IMR-90 (cell line): ENCODE results near the gene FOXO6. TPM values are rescaled to one million over a fixed set of nuclear protein-coding genes. Genes with fewer than 3 reads are reported as not detected.

Source experiments
- ATAC-seq: fragments of 200-7000 bp; cut with Tn5 transposase; 2 replicates; pipeline ENCODE4 v1.9.1; 2020; ENCODE audit warnings: low read depth, mild to moderate bottlenecking, moderate library complexity
- BruUV-seq: library from RNA; stranded (reverse); fragments of 400-500 nt; replicated peaks from 2 replicates; lab custom pipeline; 2021; lab: Mats Ljungman, UMichigan
- CTCF ChIA-PET: fragments of 300-600 bp; formaldehyde crosslinking; extraction: SDS; loops from one replicate; lab custom pipeline; 2021; ENCODE audit warnings: antibody characterized with exemption; lab: Yijun Ruan, JAX
- POLR2A ChIA-PET: fragments of 300-600 bp; sonication (Branson Sonifier 250); formaldehyde crosslinking; loops from one replicate; lab custom pipeline; 2022; ENCODE audit warnings: antibody characterized with exemption; ENCODE audit not compliant: unreplicated experiment; lab: Charles Lee
- DNase-seq: peaks from one replicate; pipeline ENCODE4 v3.0.0; 2013
- H2AFZ ChIP-seq: replicated peaks from 2 replicates; pipeline ENCODE3; 2013; ENCODE audit warnings: low read length, mild to moderate bottlenecking; ENCODE audit not compliant: poor library complexity
- H2AK5ac ChIP-seq: 2 replicates; pipeline ENCODE4 v1.6.1; 2013; ENCODE audit warnings: low read depth, low read length, inconsistent platforms
- H2AK9ac ChIP-seq: replicated peaks from 2 replicates; pipeline ENCODE3; 2013; ENCODE audit warnings: mild to moderate bottlenecking, low read depth, low read length, moderate library complexity; ENCODE audit not compliant: poor library complexity
- H2BK120ac ChIP-seq: 2 replicates; pipeline ENCODE4 v1.6.1; 2013; ENCODE audit warnings: low read depth, low read length, inconsistent platforms
- H2BK15ac ChIP-seq: 3 replicates; pipeline ENCODE4 v1.6.1; 2013; ENCODE audit warnings: low read depth, low read length, inconsistent platforms
- H2BK20ac ChIP-seq: 2 replicates; pipeline ENCODE4 v1.6.1; 2013; ENCODE audit warnings: low read depth, mild to moderate bottlenecking, inconsistent platforms, low read length, moderate library complexity
- H2BK5ac ChIP-seq: 2 replicates; pipeline ENCODE4 v1.6.1; 2013; ENCODE audit warnings: mild to moderate bottlenecking, low read depth, low read length, inconsistent platforms; ENCODE audit not compliant: poor library complexity, severe bottlenecking
- H3K14ac ChIP-seq: replicated peaks from 2 replicates; pipeline ENCODE4 v1.6.1; 2013; ENCODE audit warnings: low read depth, low read length, inconsistent platforms
- H3K18ac ChIP-seq: 2 replicates; pipeline ENCODE4 v1.6.1; 2013; ENCODE audit warnings: low read depth, low read length, control low read depth
- H3K23ac ChIP-seq: 2 replicates; pipeline ENCODE4 v1.6.1; 2013; ENCODE audit warnings: low read depth, low read length, inconsistent platforms
- H3K27ac ChIP-seq: 2 replicates; pipeline ENCODE4 v1.5.1; 2013; ENCODE audit warnings: mild to moderate bottlenecking, control low read depth, low read length; ENCODE audit not compliant: insufficient read depth
- H3K27me3 ChIP-seq: 2 replicates; pipeline ENCODE4 v1.6.1; 2013; ENCODE audit warnings: low read length; ENCODE audit not compliant: control insufficient read depth, insufficient read depth
- H3K36me3 ChIP-seq: 2 replicates; pipeline ENCODE4 v1.6.1; 2013; ENCODE audit warnings: low read length, mixed read lengths; ENCODE audit not compliant: control insufficient read depth, insufficient read depth
- H3K4ac ChIP-seq: 2 replicates; pipeline ENCODE4 v1.6.1; 2013; ENCODE audit warnings: low read depth, low read length, inconsistent platforms
- H3K4me1 ChIP-seq: 2 replicates; pipeline ENCODE4 v1.6.1; 2013; ENCODE audit warnings: low read length, mixed read lengths; ENCODE audit not compliant: control insufficient read depth, insufficient read depth
- H3K4me2 ChIP-seq: 2 replicates; pipeline ENCODE4 v1.6.1; 2013; ENCODE audit warnings: low read depth, mild to moderate bottlenecking, control low read depth, low read length, moderate library complexity
- H3K4me3 ChIP-seq: 2 replicates; pipeline ENCODE4 v1.5.1; 2013; ENCODE audit warnings: low read depth, mild to moderate bottlenecking, control low read depth, low read length, moderate library complexity; ENCODE audit not compliant: insufficient read depth
- H3K56ac ChIP-seq: 2 replicates; pipeline ENCODE4 v1.6.1; 2013; ENCODE audit warnings: low read length, inconsistent platforms; ENCODE audit not compliant: insufficient read depth; ENCODE audit errors: extremely low read depth
- H3K79me1 ChIP-seq, 2 experiments: 2 replicates each; pipeline ENCODE4 v1.6.1; 2013; ENCODE audit warnings: low read length in 2 of 2, inconsistent platforms in 1 of 2, low read depth in 1 of 2
- H3K9ac ChIP-seq: 2 replicates; pipeline ENCODE4 v1.6.1; 2013; ENCODE audit warnings: low read depth, low read length, control low read depth
- H3K9me1 ChIP-seq: 2 replicates; pipeline ENCODE4 v1.6.1; 2013; ENCODE audit warnings: low read length, inconsistent platforms; ENCODE audit not compliant: insufficient read depth
- H3K9me3 ChIP-seq: 2 replicates; pipeline ENCODE4 v1.6.1; 2013; ENCODE audit warnings: low read length; ENCODE audit not compliant: control insufficient read depth, insufficient read depth
- H4K20me1 ChIP-seq: 2 replicates; pipeline ENCODE4 v1.6.1; 2013; ENCODE audit warnings: low read length, inconsistent platforms; ENCODE audit not compliant: insufficient read depth
- H4K5ac ChIP-seq: 2 replicates; pipeline ENCODE4 v1.6.1; 2013; ENCODE audit warnings: mild to moderate bottlenecking, low read depth, low read length, control low read depth
- H4K8ac ChIP-seq, 2 experiments: 2 replicates each; pipeline ENCODE4 v1.6.1; 2013; ENCODE audit warnings: low read depth in 2 of 2, low read length in 2 of 2, control low read depth in 1 of 2, inconsistent platforms in 1 of 2
- H4K91ac ChIP-seq: 2 replicates; pipeline ENCODE4 v1.6.1; 2013; ENCODE audit warnings: low read depth, low read length, inconsistent platforms; ENCODE audit not compliant: insufficient read depth
- BHLHE40 ChIP-seq: fragments of 150-350 bp; IDR thresholded peaks from 2 replicates; pipeline ENCODE4 v1.6.1; 2016; ENCODE audit warnings: mild to moderate bottlenecking, low read depth, low read length
- CEBPB ChIP-seq: IDR thresholded peaks from 2 replicates; pipeline ENCODE4 v1.6.1; 2012; ENCODE audit warnings: low read depth, low read length, improper control_type of control experiment
- CHD1 ChIP-seq: IDR thresholded peaks from 2 replicates; pipeline ENCODE4 v1.6.1; 2012; ENCODE audit warnings: low read depth, low read length, improper control_type of control experiment
- FOS ChIP-seq: fragments of 150-350 bp; IDR thresholded peaks from 2 replicates; pipeline ENCODE4 v1.6.1; 2016; ENCODE audit warnings: low read depth, low read length
- MAFK ChIP-seq: IDR thresholded peaks from 2 replicates; pipeline ENCODE4 v1.6.1; 2012; ENCODE audit warnings: low read depth, low read length, improper control_type of control experiment
- MXI1 ChIP-seq: IDR thresholded peaks from 2 replicates; pipeline ENCODE4 v1.6.1; 2012; ENCODE audit warnings: low read depth, mild to moderate bottlenecking, low read length, moderate library complexity, borderline replicate concordance
- NFE2L2 ChIP-seq: fragments of 150-350 bp; IDR thresholded peaks from 2 replicates; pipeline ENCODE4 v1.6.1; 2016; ENCODE audit warnings: low read depth, mild to moderate bottlenecking, low read length
- POLR2A ChIP-seq: IDR thresholded peaks from 2 replicates; pipeline ENCODE4 v1.6.1; 2012; ENCODE audit warnings: mild to moderate bottlenecking, low read depth, low read length
- RAD21 ChIP-seq: IDR thresholded peaks from 2 replicates; pipeline ENCODE4 v1.6.1; 2012; ENCODE audit warnings: low read length, improper control_type of control experiment
- RCOR1 ChIP-seq: IDR thresholded peaks from 2 replicates; pipeline ENCODE4 v1.6.1; 2012; ENCODE audit warnings: mild to moderate bottlenecking, low read length, improper control_type of control experiment; ENCODE audit not compliant: insufficient replicate concordance
- RFX5 ChIP-seq: IDR thresholded peaks from 2 replicates; pipeline ENCODE4 v1.8.0; 2012; ENCODE audit warnings: low read depth, mild to moderate bottlenecking, low read length, moderate library complexity
- SMC3 ChIP-seq: fragments of 150-350 bp; IDR thresholded peaks from 2 replicates; pipeline ENCODE4 v1.6.1; 2016; ENCODE audit warnings: low read depth, mild to moderate bottlenecking, antibody characterized with exemption, low read length, moderate library complexity
- USF2 ChIP-seq: fragments of 150-350 bp; IDR thresholded peaks from 2 replicates; pipeline ENCODE4 v1.6.1; 2017; ENCODE audit warnings: mild to moderate bottlenecking, antibody characterized with exemption, low read length, low read depth
- WGBS, 2 experiments: methylation state at CpG; one replicate each; pipeline versions ENCODE4 v1.1.5 to v1.1.7; 2013; ENCODE audit warnings: missing lambda C conversion rate in 2 of 2; ENCODE audit not compliant: insufficient read length in 1 of 2; ENCODE audit errors: extremely low coverage in 2 of 2; 5-methylcytosine and 5-hydroxymethylcytosine counted together
- dilution Hi-C: fragments of 300-500 bp; cut with HindIII; formaldehyde crosslinking; loops from one replicate; pipeline ENCODE4 v1.14.3; 2018; ENCODE audit warnings: low sequenced_read_pairs; ENCODE audit not compliant: unreplicated experiment
- in situ Hi-C: fragments of 300-500 bp; cut with MboI; formaldehyde crosslinking; loops from 3 replicates; pipeline ENCODE4 v1.14.3; 2019; ENCODE audit warnings: low sequenced_read_pairs, inconsistent platforms, mixed read lengths
- intact Hi-C: fragments of 100-400 bp; cut with micrococcal nuclease; formaldehyde crosslinking; loops from 2 replicates; pipeline ENCODE4 v1.10.0; 2022
- polyA plus RNA-seq, 3 experiments: library from polyadenylated mRNA; depleted of rRNA; stranded (reverse); fragments of >200 nt; gene quantifications; 2 replicates each; pipeline ENCODE4 v1.2.3, GENCODE V29; 2012; ENCODE audit warnings: low replicate concordance in 1 of 3
- total RNA-seq: library from RNA; depleted of rRNA; stranded (reverse); fragments of >200 nt; gene quantifications from 2 replicates; pipeline ENCODE4 v1.2.3, GENCODE V29; 2012
- TF ChIP-seq, protein P1 (sequence below): conservative IDR thresholded peaks from 2 replicates; pipeline ENCODE4 v1.5.1; 2012; ENCODE audit warnings: mild to moderate bottlenecking, low read depth, low read length, improper control_type of control experiment
- TF ChIP-seq, protein P2 (sequence below): fragments of 150-350 bp; IDR thresholded peaks from 2 replicates; pipeline ENCODE4 v1.6.1; 2016; ENCODE audit warnings: low read depth, mild to moderate bottlenecking, low read length, moderate library complexity, borderline replicate concordance

The FOXO6 gene
- total and polyA plus RNA-seq, 2 of the 4 experiments (the other 2 are of a cell fraction): not detected

DNA sequence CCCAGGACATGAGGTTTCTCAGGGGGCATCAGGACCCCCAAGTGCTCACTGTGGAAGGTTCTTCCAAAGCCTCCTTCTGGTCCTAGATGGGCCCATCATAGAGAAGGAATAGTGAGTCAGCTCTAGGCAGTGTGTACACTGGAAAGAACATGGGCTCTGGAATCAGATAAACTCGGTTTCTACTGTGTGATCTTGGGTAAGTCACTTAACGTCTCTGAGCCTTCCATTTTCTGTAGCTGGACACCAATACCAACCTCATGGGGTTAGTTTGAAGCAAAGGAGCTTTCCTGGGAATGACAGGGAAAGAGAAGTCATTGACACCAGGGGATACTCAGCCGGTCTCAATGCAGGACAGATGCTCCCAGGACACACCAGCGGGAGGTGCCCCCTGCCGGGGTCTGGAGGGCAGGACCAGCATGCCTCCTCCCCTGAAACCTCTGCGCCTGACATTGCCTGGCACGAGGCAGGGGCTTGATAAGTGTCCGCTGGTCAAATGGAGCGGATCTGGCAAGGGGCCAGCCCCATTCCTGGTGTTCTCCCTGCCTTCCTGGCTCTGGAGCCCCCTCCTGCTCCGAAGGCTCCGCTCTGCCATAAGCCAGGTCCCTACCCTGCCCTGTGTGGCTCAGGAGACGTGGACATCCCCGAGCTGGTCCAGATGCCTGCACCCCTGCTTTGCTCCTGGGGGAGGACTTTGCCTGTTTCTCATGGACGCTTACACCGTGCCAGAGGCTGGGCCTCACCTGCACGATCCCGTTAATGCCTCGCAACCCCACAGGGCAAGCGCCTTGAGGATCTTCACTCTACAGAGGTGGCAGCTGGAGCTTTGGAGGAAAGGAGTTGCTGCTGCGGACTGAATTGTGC lies 70.5 kb downstream of the FOXO6 start:
- H2BK120ac ChIP-seq: no peak overlapping the region
- no peak overlapping the region for H3K18ac ChIP-seq
- ChIA-PET CTCF (interaction anchor here (1.6 to 1.8 kb wide), 2 partner anchors 12 to 154 kb away, joined by 3 to 4 read pairs; no protein-coding TSS in a partner anchor), POLR2A (no interaction called here)
- H4K20me1 ChIP-seq: no peaks in the 10 kb centered on the region
- no peak overlapping the region for H2AFZ ChIP-seq
- intact Hi-C loops: loop anchor here (1.0 to 5.0 kb wide), 3 partner anchors 148 to 409 kb away; partner anchors contain the start of gene SLFNL1
- peaks cover 8% of the 10 kb centered on the region for H3K4me1 ChIP-seq
- H2BK20ac ChIP-seq: no peak overlapping the region
- H2BK5ac ChIP-seq: no peak overlapping the region
- no peak overlapping the region for H3K4me2 ChIP-seq
- H3K36me3 ChIP-seq: no peaks in the 10 kb centered on the region
- H4K5ac ChIP-seq: no peak overlapping the region
- H3K14ac ChIP-seq: no peak overlapping the region
- peak overlapping the region; percentile 6 for H2AK9ac ChIP-seq
- H3K56ac ChIP-seq: no peak overlapping the region
- in situ Hi-C loops: no loop called here
- H3K9me1 ChIP-seq: peaks cover 3% of the 10 kb centered on the region; the same call in 1 of the 2 replicates
- no peak overlapping the region for H4K8ac ChIP-seq
- H3K9ac ChIP-seq: no peak overlapping the region
- H2BK15ac ChIP-seq: no peak overlapping the region
- H4K91ac ChIP-seq: no peak overlapping the region
- no peaks in the 10 kb centered on the region for H3K9me3 ChIP-seq
- H3K79me1 ChIP-seq: no peaks in the 10 kb centered on the region
- H2AK5ac ChIP-seq: 0 out of 2 replicates have a peak overlapping the region, but pooled peaks have one; percentile 25
- no peak for DNase-seq
- peaks cover 27% of the 10 kb centered on the region for H3K27me3 ChIP-seq
- dilution Hi-C loops: no loop called here
- H3K4me3 ChIP-seq: no peak overlapping the region
- no peak overlapping the region for H3K27ac ChIP-seq
- no peak overlapping the region for H3K23ac ChIP-seq
- H3K4ac ChIP-seq: no peak overlapping the region
- ATAC-seq: no peak
- 80% methylated on average over 10 of the region's 20 CpGs; no CpG with 5 or more reads in 1 of the 2 experiments for WGBS, 2 experiments
- no TSS peak for BruUV-seq
- TF ChIP-seq POLR2A (no peak), NFE2L2 (no peak), MAFK (no peak), MXI1 (no peak), SMC3 (no peak), CHD1 (no peak), RFX5 (no peak), RAD21 (no peak), BHLHE40 (no peak), FOS (no peak), USF2 (no peak), CEBPB (no peak), RCOR1 (no peak)
- TF ChIP-seq, protein P1, sequence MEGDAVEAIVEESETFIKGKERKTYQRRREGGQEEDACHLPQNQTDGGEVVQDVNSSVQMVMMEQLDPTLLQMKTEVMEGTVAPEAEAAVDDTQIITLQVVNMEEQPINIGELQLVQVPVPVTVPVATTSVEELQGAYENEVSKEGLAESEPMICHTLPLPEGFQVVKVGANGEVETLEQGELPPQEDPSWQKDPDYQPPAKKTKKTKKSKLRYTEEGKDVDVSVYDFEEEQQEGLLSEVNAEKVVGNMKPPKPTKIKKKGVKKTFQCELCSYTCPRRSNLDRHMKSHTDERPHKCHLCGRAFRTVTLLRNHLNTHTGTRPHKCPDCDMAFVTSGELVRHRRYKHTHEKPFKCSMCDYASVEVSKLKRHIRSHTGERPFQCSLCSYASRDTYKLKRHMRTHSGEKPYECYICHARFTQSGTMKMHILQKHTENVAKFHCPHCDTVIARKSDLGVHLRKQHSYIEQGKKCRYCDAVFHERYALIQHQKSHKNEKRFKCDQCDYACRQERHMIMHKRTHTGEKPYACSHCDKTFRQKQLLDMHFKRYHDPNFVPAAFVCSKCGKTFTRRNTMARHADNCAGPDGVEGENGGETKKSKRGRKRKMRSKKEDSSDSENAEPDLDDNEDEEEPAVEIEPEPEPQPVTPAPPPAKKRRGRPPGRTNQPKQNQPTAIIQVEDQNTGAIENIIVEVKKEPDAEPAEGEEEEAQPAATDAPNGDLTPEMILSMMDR: no peak
- TF ChIP-seq, protein P2, sequence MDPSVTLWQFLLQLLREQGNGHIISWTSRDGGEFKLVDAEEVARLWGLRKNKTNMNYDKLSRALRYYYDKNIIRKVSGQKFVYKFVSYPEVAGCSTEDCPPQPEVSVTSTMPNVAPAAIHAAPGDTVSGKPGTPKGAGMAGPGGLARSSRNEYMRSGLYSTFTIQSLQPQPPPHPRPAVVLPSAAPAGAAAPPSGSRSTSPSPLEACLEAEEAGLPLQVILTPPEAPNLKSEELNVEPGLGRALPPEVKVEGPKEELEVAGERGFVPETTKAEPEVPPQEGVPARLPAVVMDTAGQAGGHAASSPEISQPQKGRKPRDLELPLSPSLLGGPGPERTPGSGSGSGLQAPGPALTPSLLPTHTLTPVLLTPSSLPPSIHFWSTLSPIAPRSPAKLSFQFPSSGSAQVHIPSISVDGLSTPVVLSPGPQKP: no peak
